ENCODE measurements around the gene ANGPTL4. TPM values are rescaled to one million over a fixed set of nuclear protein-coding genes. Genes with fewer than 3 reads are reported as not detected.

ANGPTL4 gene
- total and polyA plus RNA-seq, 2 experiments from 2014 or later: 1.9 to 2.2 TPM

DNA sequence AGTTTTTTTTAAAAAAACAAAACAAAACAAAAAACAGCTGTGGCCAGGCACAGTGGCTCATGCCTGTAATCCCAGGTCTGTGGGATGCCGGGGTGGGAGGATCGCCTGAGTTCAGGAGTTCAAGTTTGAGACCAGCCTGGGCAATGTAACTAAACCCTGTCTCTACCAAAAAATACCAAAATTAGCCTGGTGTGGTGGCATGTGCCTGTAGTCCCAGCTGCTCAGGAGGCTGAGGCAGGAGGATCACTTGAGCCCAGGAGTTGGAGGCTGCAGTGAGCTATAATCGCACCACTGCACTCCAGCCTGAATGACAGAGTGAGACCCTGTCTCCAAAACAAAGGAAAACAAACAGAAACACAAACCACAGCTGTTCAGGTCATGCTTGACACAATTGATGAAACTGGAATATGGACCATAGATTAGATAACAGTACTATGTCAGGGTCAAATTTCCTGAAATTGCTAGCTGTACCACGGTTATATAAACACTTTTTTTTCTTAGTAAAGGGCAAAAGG lies 6.9 kb upstream of the ANGPTL4 start:
- Mint-ChIP-seq H3K36me3 (ENCODE audit: low read depth) (no peaks in the 10 kb centered on the region), H3K9me3 (no peaks in the 10 kb centered on the region; the same call in 2 of the 3 replicates), H3K4me1 (peaks cover 6% of the 10 kb centered on the region), H3K4me3 (no peak overlapping the region), H3K27ac (no peak overlapping the region), H3K27me3 (ENCODE audit: insufficient read depth, low read depth, poor library complexity) (peaks cover 4% of the 10 kb centered on the region)
- no peak overlapping the region for H3K4me2 ChIP-seq
- no peak overlapping the region for H3K4me3 ChIP-seq
- ATAC-seq (no peak), DNase-seq (ENCODE audit: low spot score) (no peak)
- H3K36me3 ChIP-seq (ENCODE audit: insufficient read depth): no peaks in the 10 kb centered on the region
- H3K9me2 ChIP-seq (ENCODE audit: insufficient read depth): no peaks in the 10 kb centered on the region
- H3K79me2 ChIP-seq (replicated peaks; ENCODE audit: insufficient read depth): no peaks in the 10 kb centered on the region
- H3K4me1 ChIP-seq (ENCODE audit: insufficient read depth): peaks cover 2% of the 10 kb centered on the region; the same call in 1 of the 2 replicates
- H3K27ac ChIP-seq (ENCODE audit: low read depth): no peak overlapping the region
- no peaks in the 10 kb centered on the region for H4K20me1 ChIP-seq (replicated peaks; ENCODE audit: insufficient read depth)
- peaks cover 6% of the 10 kb centered on the region; the same call in 1 of the 2 replicates for H3F3A ChIP-seq (replicated peaks; ENCODE audit: low read depth)
- no peak overlapping the region for H2AFZ ChIP-seq
- TF ChIP-seq JUNB (IDR thresholded peaks at IDR 0.05; ENCODE audit: unreplicated experiment): no peak
- peaks cover 6% of the 10 kb centered on the region for H3K27me3 ChIP-seq (ENCODE audit: insufficient read depth)

DNA sequence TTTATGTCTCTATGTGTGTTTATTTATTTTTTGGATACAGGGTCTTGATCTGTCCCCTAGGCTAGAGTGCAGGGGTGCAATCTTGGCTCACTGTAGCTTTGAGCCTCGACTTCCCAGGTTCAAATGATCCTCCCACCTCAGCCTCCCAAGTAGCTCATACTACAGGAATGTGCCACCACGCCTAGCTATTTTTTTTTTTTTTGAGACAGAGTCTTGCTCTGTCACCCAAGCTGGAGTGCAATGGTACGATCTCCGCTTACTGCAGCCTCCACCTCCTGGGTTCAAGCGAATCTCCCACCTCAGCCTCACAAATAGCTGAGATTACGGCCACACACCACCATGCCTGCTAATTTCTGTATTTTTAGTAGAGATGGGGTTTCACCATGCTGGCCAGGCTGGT lies 5.0 kb upstream of the ANGPTL4 start:
- no peaks in the 10 kb centered on the region for H3K36me3 ChIP-seq (ENCODE audit: insufficient read depth)
- H3K27ac ChIP-seq (ENCODE audit: low read depth): no peak overlapping the region
- no peak overlapping the region for H3K4me2 ChIP-seq
- H3F3A ChIP-seq (replicated peaks; ENCODE audit: low read depth): peaks cover 9% of the 10 kb centered on the region; the same call in 1 of the 2 replicates
- H3K4me1 ChIP-seq (ENCODE audit: insufficient read depth): peaks cover 6% of the 10 kb centered on the region; the same call in 1 of the 2 replicates
- peaks cover 15% of the 10 kb centered on the region for H3K27me3 Mint-ChIP-seq (ENCODE audit: insufficient read depth, low read depth, poor library complexity)
- no peaks in the 10 kb centered on the region for H3K9me3 Mint-ChIP-seq
- H3K4me1 Mint-ChIP-seq: peaks cover 5% of the 10 kb centered on the region
- H3K79me2 ChIP-seq (replicated peaks; ENCODE audit: insufficient read depth): no peaks in the 10 kb centered on the region
- peaks cover 23% of the 10 kb centered on the region for H3K27me3 ChIP-seq (ENCODE audit: insufficient read depth)
- TF ChIP-seq, protein P1, sequence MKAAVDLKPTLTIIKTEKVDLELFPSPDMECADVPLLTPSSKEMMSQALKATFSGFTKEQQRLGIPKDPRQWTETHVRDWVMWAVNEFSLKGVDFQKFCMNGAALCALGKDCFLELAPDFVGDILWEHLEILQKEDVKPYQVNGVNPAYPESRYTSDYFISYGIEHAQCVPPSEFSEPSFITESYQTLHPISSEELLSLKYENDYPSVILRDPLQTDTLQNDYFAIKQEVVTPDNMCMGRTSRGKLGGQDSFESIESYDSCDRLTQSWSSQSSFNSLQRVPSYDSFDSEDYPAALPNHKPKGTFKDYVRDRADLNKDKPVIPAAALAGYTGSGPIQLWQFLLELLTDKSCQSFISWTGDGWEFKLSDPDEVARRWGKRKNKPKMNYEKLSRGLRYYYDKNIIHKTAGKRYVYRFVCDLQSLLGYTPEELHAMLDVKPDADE (IDR thresholded peaks at IDR 0.05): no peak
- TF ChIP-seq, protein P2, sequence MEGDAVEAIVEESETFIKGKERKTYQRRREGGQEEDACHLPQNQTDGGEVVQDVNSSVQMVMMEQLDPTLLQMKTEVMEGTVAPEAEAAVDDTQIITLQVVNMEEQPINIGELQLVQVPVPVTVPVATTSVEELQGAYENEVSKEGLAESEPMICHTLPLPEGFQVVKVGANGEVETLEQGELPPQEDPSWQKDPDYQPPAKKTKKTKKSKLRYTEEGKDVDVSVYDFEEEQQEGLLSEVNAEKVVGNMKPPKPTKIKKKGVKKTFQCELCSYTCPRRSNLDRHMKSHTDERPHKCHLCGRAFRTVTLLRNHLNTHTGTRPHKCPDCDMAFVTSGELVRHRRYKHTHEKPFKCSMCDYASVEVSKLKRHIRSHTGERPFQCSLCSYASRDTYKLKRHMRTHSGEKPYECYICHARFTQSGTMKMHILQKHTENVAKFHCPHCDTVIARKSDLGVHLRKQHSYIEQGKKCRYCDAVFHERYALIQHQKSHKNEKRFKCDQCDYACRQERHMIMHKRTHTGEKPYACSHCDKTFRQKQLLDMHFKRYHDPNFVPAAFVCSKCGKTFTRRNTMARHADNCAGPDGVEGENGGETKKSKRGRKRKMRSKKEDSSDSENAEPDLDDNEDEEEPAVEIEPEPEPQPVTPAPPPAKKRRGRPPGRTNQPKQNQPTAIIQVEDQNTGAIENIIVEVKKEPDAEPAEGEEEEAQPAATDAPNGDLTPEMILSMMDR (conservative IDR thresholded peaks at IDR 0.05; ENCODE audit: low read depth in 2 of 2): no peak
- ATAC-seq: no peak
- H4K20me1 ChIP-seq (replicated peaks; ENCODE audit: insufficient read depth): no peaks in the 10 kb centered on the region
- no peaks in the 10 kb centered on the region for H3K36me3 Mint-ChIP-seq (ENCODE audit: low read depth)
- H3K9me2 ChIP-seq (ENCODE audit: insufficient read depth): no peaks in the 10 kb centered on the region
- no peak overlapping the region for H3K4me3 ChIP-seq
- DNase-seq (ENCODE audit: low spot score): no peak
- no peak overlapping the region for H3K4me3 Mint-ChIP-seq
- no peak overlapping the region for H3K27ac Mint-ChIP-seq
- no peak overlapping the region for H2AFZ ChIP-seq

DNA sequence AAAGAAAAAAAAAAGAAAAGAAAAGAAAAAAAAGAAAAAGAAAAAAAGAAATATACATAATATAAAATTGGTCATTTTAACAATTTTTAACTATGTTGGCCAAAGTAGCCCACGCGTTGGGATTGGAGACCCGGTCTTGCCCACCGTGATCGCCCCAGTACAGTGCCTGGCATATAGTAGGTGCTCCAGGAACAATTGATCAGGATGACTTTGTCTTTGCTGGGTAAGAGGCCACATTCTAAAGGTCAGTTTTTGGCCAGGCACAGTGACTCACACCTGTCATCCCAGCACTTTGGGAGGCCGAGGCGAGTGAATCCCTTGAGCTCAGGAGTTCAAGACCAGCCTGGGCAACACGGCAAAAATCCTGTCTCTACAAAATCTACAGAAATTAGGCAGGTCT lies 3.8 kb upstream of the ANGPTL4 start:
- Histone ChIP-seq H3K4me3 (no peak overlapping the region), H2AFZ (no peak overlapping the region), H3K79me2 (replicated peaks; ENCODE audit: insufficient read depth) (no peaks in the 10 kb centered on the region), H3K9me2 (ENCODE audit: insufficient read depth) (no peaks in the 10 kb centered on the region), H3F3A (replicated peaks; ENCODE audit: low read depth) (peaks cover 9% of the 10 kb centered on the region; the same call in 1 of the 2 replicates), H3K36me3 (ENCODE audit: insufficient read depth) (no peaks in the 10 kb centered on the region), H4K20me1 (replicated peaks; ENCODE audit: insufficient read depth) (no peaks in the 10 kb centered on the region), H3K4me1 (ENCODE audit: insufficient read depth) (peaks cover 6% of the 10 kb centered on the region; the same call in 1 of the 2 replicates), H3K27me3 (ENCODE audit: insufficient read depth) (peaks cover 36% of the 10 kb centered on the region), H3K4me2 (no peak overlapping the region), H3K27ac (ENCODE audit: low read depth) (no peak overlapping the region)
- peaks cover 26% of the 10 kb centered on the region for H3K27me3 Mint-ChIP-seq (ENCODE audit: insufficient read depth, low read depth, poor library complexity)
- H3K36me3 Mint-ChIP-seq (ENCODE audit: low read depth): no peaks in the 10 kb centered on the region
- peaks cover 5% of the 10 kb centered on the region for H3K4me1 Mint-ChIP-seq
- no peak overlapping the region for H3K4me3 Mint-ChIP-seq
- DNase-seq (ENCODE audit: low spot score) (no peak), ATAC-seq (no peak)
- H3K27ac Mint-ChIP-seq: no peak overlapping the region
- no peak for TF ChIP-seq POLR2AphosphoS5 (IDR thresholded peaks at IDR 0.05; ENCODE audit: low read depth)
- H3K9me3 Mint-ChIP-seq: no peaks in the 10 kb centered on the region

All from GM23338 (cell line).